Frontal cortex (tissue), 4 donors: ENCODE results near the gene RHBDF2. TPM values are rescaled to one million over a fixed set of nuclear protein-coding genes. Genes with fewer than 3 reads are reported as not detected.

Experiments
- DNase-seq, 2 donors: peaks; one replicate each; pipeline ENCODE4 v3.0.0; 2012; ENCODE audit warnings: low spot score in 2 of 2
- FAIRE-seq: peaks from 2 replicates; lab custom pipeline; 2012; peaks lifted over from hg19 to GRCh38; lab: Jason Lieb, UNC
- total RNA-seq: library from RNA; depleted of rRNA; stranded (reverse); fragments of >200 nt; gene quantifications from one replicate; pipeline ENCODE4 v1.2.3, GENCODE V29; 2014
- donor health status: control.
- donor health status: control.
- donor health status: control.

Gene RHBDF2
- total RNA-seq, 1 donor from 2014 or later: 1.6 TPM

DNA sequence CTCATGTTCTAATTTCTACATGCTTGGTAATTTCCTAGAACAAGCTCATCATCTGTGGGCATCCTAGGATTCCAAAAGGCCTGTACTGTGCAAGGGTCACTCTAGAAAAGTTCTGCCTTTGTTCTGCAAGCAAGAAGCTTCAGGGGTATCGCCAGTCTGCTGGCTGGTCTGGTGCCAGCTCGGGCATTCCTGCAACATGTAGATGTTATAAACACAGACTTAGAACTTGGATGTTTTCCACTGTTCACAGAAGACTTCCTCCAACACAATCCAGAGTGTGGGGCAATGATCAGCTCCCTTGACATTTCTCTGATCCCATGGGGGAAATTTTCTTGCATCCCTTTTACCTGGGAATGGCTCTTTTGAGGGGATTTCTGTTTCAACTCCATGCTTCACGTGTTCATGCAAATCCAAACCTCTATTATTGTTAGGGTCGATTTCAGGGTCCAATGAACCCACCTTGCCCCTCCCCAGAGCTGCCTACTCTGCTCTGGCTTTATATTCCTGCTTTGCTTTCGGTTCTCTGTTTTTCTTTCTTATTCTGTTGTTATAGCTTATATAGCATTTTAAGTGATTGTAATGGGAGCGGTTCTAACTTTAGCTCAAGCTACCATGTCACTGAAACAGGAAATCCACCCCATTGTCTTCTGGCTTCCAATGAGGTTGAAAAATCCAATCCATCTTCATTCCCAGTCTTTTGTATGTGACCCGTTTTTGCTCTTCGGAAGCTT, 73.6 kb downstream of the RHBDF2 start:
- FAIRE-seq: no peak
- DNase-seq: no peak

DNA sequence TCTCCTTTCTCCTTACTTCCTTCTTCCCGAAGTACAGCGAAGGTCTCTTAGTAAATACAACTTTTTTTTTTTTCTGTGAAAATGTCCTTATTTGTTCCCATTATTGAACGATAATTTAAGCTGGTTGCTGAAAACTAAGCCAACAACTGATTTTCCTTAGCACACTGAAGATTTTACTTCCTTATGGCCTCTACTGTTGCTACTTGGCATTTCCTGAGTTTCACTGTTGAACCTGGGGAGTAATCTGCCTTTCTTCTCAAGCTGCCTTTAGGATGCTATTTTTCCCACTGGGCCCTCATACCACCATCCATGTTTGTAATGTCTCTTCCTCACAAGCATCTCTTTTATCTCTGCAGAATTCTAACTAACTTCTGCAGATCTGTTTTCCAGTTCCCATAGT, 74.4 kb downstream of the RHBDF2 start:
- DNase-seq (no peak), FAIRE-seq (no peak)

DNA sequence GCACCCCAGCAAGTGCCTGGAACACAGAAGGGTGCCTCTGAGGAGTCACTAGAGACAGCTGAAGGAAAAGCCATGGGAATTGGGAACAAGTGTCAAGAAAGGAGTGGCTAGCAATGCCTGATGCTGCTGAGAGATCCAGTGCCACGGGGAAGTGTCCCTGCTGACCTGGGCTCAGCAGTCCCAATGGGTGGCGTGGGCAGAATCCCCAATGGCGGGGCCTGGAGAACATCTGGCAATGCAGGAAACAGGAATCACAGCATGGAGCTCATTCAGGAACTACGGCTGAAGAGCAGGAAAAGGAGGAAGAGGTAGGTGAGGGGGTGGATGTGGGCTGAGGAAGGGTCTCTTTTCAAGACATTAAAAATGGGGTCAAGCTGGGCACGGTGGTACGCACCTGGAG, 78.4 kb downstream of the RHBDF2 start:
- FAIRE-seq (no peak), DNase-seq (no peak)

DNA sequence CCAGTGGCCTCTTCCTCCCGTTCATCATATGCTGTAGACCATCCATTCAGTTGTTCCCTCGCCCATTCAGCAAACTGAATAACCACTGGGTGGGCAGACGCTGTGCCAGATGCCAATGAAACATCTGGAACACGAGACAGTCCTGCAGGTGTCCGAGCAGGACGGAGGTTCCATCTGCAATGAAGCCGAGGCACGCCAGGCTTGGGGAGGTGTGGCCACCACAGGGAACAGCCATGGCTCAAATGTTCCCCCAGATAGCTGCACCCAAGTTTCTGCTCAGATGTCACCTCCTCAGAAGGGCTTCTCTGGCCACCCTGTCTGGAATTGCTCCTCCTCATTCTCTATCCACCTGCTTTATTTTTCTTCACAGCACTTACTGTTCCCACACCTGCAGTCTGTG, 78.8 kb downstream of the RHBDF2 start:
- DNase-seq: no peak
- no peak for FAIRE-seq

DNA sequence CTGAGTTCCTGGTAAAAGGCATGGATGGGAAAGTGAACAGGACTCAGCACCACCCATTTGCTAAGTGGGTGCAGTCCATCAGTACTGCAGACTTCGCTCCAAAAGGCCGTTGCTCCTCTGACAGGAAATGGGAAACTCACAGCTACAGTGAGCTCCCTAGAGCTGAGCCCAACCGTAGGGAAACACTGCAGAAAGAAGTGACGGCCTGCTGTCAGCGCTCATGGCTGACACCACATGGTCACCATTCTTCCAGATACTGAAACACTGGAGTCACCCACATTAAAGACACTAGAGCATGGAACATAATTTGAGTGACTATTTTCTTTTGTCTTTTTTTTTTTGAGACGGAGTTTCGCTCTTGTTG, 80.2 kb downstream of the RHBDF2 start:
- FAIRE-seq (no peak), DNase-seq (no peak)

Other genes with a start within 250 kb of the RHBDF2 start
- 3.3 TPM for gene UBALD2, start 236.1 kb downstream of the RHBDF2 start, total RNA-seq
- 6.9 TPM for gene QRICH2, start 193.1 kb downstream of the RHBDF2 start, total RNA-seq
- 52.2 TPM for gene PRPSAP1, start 147.5 kb downstream of the RHBDF2 start, total RNA-seq
- gene SPHK1, start 116.8 kb downstream of the RHBDF2 start, total RNA-seq: 1.6 TPM
- 37.5 TPM for gene UBE2O, start 48.3 kb downstream of the RHBDF2 start, total RNA-seq
- gene AANAT, start 33.8 kb downstream of the RHBDF2 start, total RNA-seq: not detected
- gene CYGB, start 36.3 kb upstream of the RHBDF2 start, total RNA-seq: 3.3 TPM
- gene PRCD, start 38.6 kb upstream of the RHBDF2 start, total RNA-seq: 2.4 TPM
- gene ST6GALNAC2, start 84.4 kb upstream of the RHBDF2 start, total RNA-seq: not detected
- gene ST6GALNAC1, start 142.3 kb upstream of the RHBDF2 start, total RNA-seq: 0.82 TPM
- 45.7 TPM for gene MXRA7, start 209.5 kb upstream of the RHBDF2 start, total RNA-seq
- 17.5 TPM for gene JMJD6, start 225.2 kb upstream of the RHBDF2 start, total RNA-seq
- 14.7 TPM for gene METTL23, start 225.4 kb upstream of the RHBDF2 start, total RNA-seq
- 86.4 TPM for gene SRSF2, start 235.9 kb upstream of the RHBDF2 start, total RNA-seq
- 73.0 TPM for gene MFSD11, start 236.7 kb upstream of the RHBDF2 start, total RNA-seq